Gastrocnemius medialis (tissue), 4 donors: ENCODE results near the gene TGFA.

ENCODE experiments used
- POLR2A ChIP-seq, 2 donors: fragments of 450-650 bp; IDR thresholded peaks; one replicate each; pipeline ENCODE4 v1.6.1; 2017; ENCODE audit warnings: antibody characterized with exemption in 2 of 2, mild to moderate bottlenecking in 2 of 2, moderate library complexity in 2 of 2
- TF ChIP-seq, protein P1 (sequence below), 5 experiments: fragments of 450-650 bp in 3 of 5; fragments of 200-600 bp in 2 of 5; sonication (generic) in 2 of 5; IDR thresholded peaks in 4 of 5; conservative IDR thresholded peaks in 1 of 5; 1 replicate in 4 of 5; 2 replicates in 1 of 5; pipeline ENCODE4 v1.5.1; 2016 to 2019; ENCODE audit warnings: antibody characterized with exemption in 5 of 5, mild to moderate bottlenecking in 3 of 5, moderate library complexity in 3 of 5

DNA sequence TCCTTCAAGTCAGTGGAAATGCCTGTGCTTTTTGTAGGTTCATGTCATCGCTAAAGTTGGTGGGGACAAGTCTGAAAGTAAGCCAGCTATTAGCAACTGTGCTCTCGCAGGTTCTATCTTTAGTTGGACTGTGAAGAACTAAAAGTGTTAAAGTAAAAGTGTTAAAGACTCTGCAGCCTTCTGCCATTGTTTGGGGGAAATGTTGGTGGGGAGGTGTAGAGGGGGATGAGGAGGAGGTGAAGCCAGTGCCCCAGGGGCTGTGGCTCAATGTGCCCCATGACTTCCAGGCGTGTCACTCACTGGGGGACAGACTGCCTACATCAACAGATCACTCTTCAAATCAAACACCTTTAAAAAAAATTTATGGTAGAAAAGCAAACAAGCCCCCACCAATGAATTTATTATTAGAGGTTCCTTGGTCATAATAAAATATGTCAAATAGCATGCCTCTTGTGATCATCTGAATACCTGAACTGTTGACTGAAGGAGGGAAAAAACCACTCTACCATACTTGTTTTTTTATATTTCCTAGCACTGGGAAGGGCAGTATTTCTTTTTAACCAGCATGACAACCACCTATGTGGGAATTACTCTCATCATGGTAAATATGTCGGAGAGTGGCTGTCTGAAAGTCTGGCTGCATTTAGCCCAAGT lies 19.3 kb downstream of the TGFA start:
- TF ChIP-seq, protein P1, sequence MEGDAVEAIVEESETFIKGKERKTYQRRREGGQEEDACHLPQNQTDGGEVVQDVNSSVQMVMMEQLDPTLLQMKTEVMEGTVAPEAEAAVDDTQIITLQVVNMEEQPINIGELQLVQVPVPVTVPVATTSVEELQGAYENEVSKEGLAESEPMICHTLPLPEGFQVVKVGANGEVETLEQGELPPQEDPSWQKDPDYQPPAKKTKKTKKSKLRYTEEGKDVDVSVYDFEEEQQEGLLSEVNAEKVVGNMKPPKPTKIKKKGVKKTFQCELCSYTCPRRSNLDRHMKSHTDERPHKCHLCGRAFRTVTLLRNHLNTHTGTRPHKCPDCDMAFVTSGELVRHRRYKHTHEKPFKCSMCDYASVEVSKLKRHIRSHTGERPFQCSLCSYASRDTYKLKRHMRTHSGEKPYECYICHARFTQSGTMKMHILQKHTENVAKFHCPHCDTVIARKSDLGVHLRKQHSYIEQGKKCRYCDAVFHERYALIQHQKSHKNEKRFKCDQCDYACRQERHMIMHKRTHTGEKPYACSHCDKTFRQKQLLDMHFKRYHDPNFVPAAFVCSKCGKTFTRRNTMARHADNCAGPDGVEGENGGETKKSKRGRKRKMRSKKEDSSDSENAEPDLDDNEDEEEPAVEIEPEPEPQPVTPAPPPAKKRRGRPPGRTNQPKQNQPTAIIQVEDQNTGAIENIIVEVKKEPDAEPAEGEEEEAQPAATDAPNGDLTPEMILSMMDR (IDR thresholded peaks at IDR 0.05 in 4 of 5, conservative IDR thresholded peaks at IDR 0.05 in 1 of 5), result no peak
- no peak for TF ChIP-seq POLR2A (IDR thresholded peaks at IDR 0.05)
